HEK293 (cell line): ENCODE data around the gene C14orf132.

ENCODE experiments used
- CTCF ChIA-PET: fragments of 350-600 bp; formaldehyde crosslinking; extraction: SDS; loops from one replicate; lab custom pipeline; 2021; ENCODE audit warnings: antibody characterized with exemption; lab: Yijun Ruan, JAX
- POLR2A ChIA-PET: fragments of 300-600 bp; formaldehyde crosslinking; extraction: SDS; loops from one replicate; lab custom pipeline; 2020; ENCODE audit warnings: antibody characterized with exemption, inconsistent platforms; lab: Yijun Ruan, JAX
- H3K27ac ChIP-seq: fragments of 200-500 bp; sonication (Bioruptor generic); 2 replicates; pipeline ENCODE4 v1.5.1; 2014; ENCODE audit warnings: low read depth, low read length, control low read depth, inconsistent platforms; ENCODE audit errors: extremely low read depth
- H3K36me3 ChIP-seq, 2 experiments: fragments of 200-500 bp in 1 of 2; sonication (Bioruptor generic) in 1 of 2; 1 replicate in 1 of 2; 2 replicates in 1 of 2; pipeline ENCODE4 v1.5.1; 2014 to 2017; ENCODE audit warnings: inconsistent platforms in 2 of 2, low read length in 2 of 2; ENCODE audit not compliant: control insufficient read depth in 2 of 2, insufficient read depth in 1 of 2
- H3K4me1 ChIP-seq: fragments of 200-500 bp; sonication (Bioruptor generic); 2 replicates; pipeline ENCODE4 v1.5.1; 2014; ENCODE audit warnings: mild to moderate bottlenecking, low read length, inconsistent platforms; ENCODE audit not compliant: control insufficient read depth, insufficient read depth
- H3K4me3 ChIP-seq: 2 replicates; pipeline ENCODE4 v1.5.1; 2011; ENCODE audit warnings: low read depth, mild to moderate bottlenecking, control low read depth, low read length, moderate library complexity
- H3K9me3 ChIP-seq: fragments of 200-500 bp; sonication (Bioruptor generic); 2 replicates; pipeline ENCODE4 v1.5.1; 2014; ENCODE audit warnings: low read depth, low read length, inconsistent platforms; ENCODE audit not compliant: control insufficient read depth, insufficient read depth
- EGR2 ChIP-seq: fragments of 450-650 bp; formaldehyde crosslinking; IDR thresholded peaks from 2 replicates; pipeline ENCODE4 v1.5.1; 2016; ENCODE audit warnings: low read depth, missing biosample characterization, missing genetic modification characterization
- GLIS2 ChIP-seq: fragments of 450-650 bp; formaldehyde crosslinking; IDR thresholded peaks from 2 replicates; pipeline ENCODE4 v1.5.1; 2016; ENCODE audit warnings: missing biosample characterization, missing genetic modification characterization
- MZF1 ChIP-seq: fragments of 450-650 bp; formaldehyde crosslinking; IDR thresholded peaks from 2 replicates; pipeline ENCODE4 v1.5.1; 2017; ENCODE audit warnings: missing biosample characterization, missing genetic modification characterization, borderline replicate concordance
- SCRT2 ChIP-seq: fragments of 450-650 bp; formaldehyde crosslinking; IDR thresholded peaks from 2 replicates; pipeline ENCODE4 v1.5.1; 2016; ENCODE audit warnings: missing biosample characterization, missing genetic modification characterization
- TCF7L2 ChIP-seq: IDR thresholded peaks from 2 replicates; pipeline ENCODE4 v1.6.1; 2011; ENCODE audit warnings: low read depth, mild to moderate bottlenecking, inconsistent platforms, low read length, moderate library complexity, borderline replicate concordance
- ZBTB48 ChIP-seq: fragments of 450-650 bp; formaldehyde crosslinking; IDR thresholded peaks from 2 replicates; pipeline ENCODE4 v1.5.1; 2016; ENCODE audit warnings: missing biosample characterization, missing genetic modification characterization
- ZBTB7A ChIP-seq: fragments of 450-650 bp; formaldehyde crosslinking; IDR thresholded peaks from 2 replicates; pipeline ENCODE4 v1.5.1; 2016; ENCODE audit warnings: low read depth, missing biosample characterization, missing genetic modification characterization
- ZFHX2 ChIP-seq: fragments of 450-650 bp; formaldehyde crosslinking; conservative IDR thresholded peaks from 2 replicates; pipeline ENCODE4 v1.5.1; 2016; ENCODE audit warnings: missing biosample characterization, missing genetic modification characterization
- ZIC2 ChIP-seq: fragments of 450-650 bp; formaldehyde crosslinking; IDR thresholded peaks from 2 replicates; pipeline ENCODE4 v1.5.1; 2016; ENCODE audit warnings: missing biosample characterization, missing genetic modification characterization
- ZNF169 ChIP-seq: fragments of 450-650 bp; formaldehyde crosslinking; IDR thresholded peaks from 2 replicates; pipeline ENCODE4 v1.5.1; 2016; ENCODE audit warnings: missing biosample characterization, missing genetic modification characterization
- ZNF311 ChIP-seq: fragments of 450-650 bp; formaldehyde crosslinking; IDR thresholded peaks from 2 replicates; pipeline ENCODE4 v1.5.1; 2017; ENCODE audit warnings: missing biosample characterization, missing genetic modification characterization, borderline replicate concordance
- ZNF426 ChIP-seq: fragments of 450-650 bp; formaldehyde crosslinking; IDR thresholded peaks from 2 replicates; pipeline ENCODE4 v1.5.1; 2017; ENCODE audit warnings: missing biosample characterization, missing genetic modification characterization, mild to moderate bottlenecking, inconsistent platforms, moderate library complexity
- ZNF544 ChIP-seq: fragments of 450-650 bp; formaldehyde crosslinking; IDR thresholded peaks from 2 replicates; pipeline ENCODE4 v1.5.0; 2017; ENCODE audit warnings: missing biosample characterization, missing genetic modification characterization
- ZNF596 ChIP-seq: fragments of 450-650 bp; IDR thresholded peaks from 2 replicates; pipeline ENCODE4 v1.5.0; 2018; ENCODE audit warnings: missing biosample characterization, mild to moderate bottlenecking, missing genetic modification characterization, moderate library complexity
- ZNF610 ChIP-seq: fragments of 450-650 bp; formaldehyde crosslinking; IDR thresholded peaks from 2 replicates; pipeline ENCODE4 v1.5.1; 2016; ENCODE audit warnings: missing biosample characterization, missing genetic modification characterization, borderline replicate concordance
- ZNF837 ChIP-seq: fragments of 450-650 bp; formaldehyde crosslinking; IDR thresholded peaks from 2 replicates; pipeline ENCODE4 v1.5.1; 2016; ENCODE audit warnings: missing biosample characterization, missing genetic modification characterization
- ZXDB ChIP-seq: fragments of 450-650 bp; formaldehyde crosslinking; IDR thresholded peaks from 2 replicates; pipeline ENCODE4 v1.5.1; 2016; ENCODE audit warnings: missing biosample characterization, missing genetic modification characterization
- TF ChIP-seq, protein P1 (sequence below): fragments of 450-650 bp; formaldehyde crosslinking; IDR thresholded peaks from 2 replicates; pipeline ENCODE4 v1.5.1; 2017; ENCODE audit warnings: missing biosample characterization, missing genetic modification characterization
- TF ChIP-seq, protein P2 (sequence below): fragments of 450-650 bp; formaldehyde crosslinking; IDR thresholded peaks from 2 replicates; pipeline ENCODE4 v1.5.1; 2016; ENCODE audit warnings: missing biosample characterization, missing genetic modification characterization
- TF ChIP-seq, protein P3 (sequence below): fragments of 450-650 bp; formaldehyde crosslinking; IDR thresholded peaks from 2 replicates; pipeline ENCODE4 v1.5.1; 2016; ENCODE audit warnings: missing biosample characterization, missing genetic modification characterization, low read depth

Gene C14orf132

DNA sequence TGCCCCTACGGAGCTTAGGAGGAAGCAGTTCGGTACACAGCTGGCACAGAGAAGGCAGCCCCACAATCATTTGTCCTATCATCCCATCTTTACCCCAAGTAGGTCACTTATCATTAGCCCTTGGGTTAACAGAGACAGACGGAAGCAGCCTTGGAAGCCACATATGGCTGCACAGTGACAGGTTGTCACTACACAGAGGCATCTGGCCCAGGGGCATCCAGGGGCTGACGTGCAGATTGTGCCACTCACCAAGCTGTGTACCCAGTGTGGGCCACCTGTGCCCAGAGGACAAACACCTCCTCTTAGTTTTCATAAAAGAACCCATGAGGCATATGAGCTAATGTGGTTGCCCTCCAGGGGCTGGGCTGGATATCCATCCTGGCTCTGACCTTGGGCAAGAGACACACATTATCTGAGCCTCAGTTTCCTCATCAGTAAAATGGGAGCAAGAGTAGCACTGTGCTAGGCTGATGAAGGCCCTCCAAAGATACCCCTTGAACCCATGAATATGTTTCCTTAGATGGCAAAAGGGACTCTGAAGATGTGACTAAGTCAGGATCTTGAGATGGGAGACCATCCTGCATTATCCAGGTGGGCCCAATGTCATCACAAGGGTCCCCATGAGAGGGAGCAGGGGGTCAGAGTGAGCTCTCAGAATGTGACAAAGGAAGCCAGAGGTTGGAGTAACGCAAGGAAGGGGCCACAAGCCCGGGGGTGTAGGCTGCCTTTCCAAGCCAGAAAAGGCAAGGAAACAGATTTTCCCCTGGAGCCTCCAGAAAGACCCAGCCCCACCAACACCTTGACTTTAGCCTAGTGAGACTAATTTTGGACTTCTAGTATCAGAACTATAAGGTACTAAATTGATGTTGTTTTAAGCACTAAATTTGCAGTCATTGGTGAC, 64.6 kb downstream of the C14orf132 start:
- TF ChIP-seq MZF1 (tag by site-specific recombination) (no peak), ZNF544 (tag by site-specific recombination) (no peak), ZNF311 (no peak), ZNF610 (tag by site-specific recombination) (no peak), TCF7L2 (no peak), ZNF837 (tag by site-specific recombination) (no peak), ZXDB (tag by site-specific recombination) (no peak), SCRT2 (tag by site-specific recombination) (no peak)
- TF ChIP-seq, protein P1, sequence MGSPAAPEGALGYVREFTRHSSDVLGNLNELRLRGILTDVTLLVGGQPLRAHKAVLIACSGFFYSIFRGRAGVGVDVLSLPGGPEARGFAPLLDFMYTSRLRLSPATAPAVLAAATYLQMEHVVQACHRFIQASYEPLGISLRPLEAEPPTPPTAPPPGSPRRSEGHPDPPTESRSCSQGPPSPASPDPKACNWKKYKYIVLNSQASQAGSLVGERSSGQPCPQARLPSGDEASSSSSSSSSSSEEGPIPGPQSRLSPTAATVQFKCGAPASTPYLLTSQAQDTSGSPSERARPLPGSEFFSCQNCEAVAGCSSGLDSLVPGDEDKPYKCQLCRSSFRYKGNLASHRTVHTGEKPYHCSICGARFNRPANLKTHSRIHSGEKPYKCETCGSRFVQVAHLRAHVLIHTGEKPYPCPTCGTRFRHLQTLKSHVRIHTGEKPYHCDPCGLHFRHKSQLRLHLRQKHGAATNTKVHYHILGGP (tag by site-specific recombination): no peak
- TF ChIP-seq, protein P2, sequence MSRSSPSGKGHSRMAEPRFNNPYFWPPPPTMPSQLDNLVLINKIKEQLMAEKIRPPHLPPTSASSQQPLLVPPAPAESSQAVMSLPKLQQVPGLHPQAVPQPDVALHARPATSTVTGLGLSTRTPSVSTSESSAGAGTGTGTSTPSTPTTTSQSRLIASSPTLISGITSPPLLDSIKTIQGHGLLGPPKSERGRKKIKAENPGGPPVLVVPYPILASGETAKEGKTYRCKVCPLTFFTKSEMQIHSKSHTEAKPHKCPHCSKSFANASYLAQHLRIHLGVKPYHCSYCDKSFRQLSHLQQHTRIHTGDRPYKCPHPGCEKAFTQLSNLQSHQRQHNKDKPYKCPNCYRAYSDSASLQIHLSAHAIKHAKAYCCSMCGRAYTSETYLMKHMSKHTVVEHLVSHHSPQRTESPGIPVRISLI: no peak
- ChIA-PET POLR2A (no interaction called here), CTCF (interaction anchor here (1.3 to 4.6 kb wide), 2 partner anchors 105 to 172 kb away, joined by 7 to 165 read pairs; no protein-coding TSS in a partner anchor)
- Histone ChIP-seq H3K9me3 (no peaks in the 10 kb centered on the region), H3K4me3 (no peak overlapping the region), H3K27ac (no peak overlapping the region), H3K36me3 (no peaks in the 10 kb centered on the region), H3K4me1 (no peaks in the 10 kb centered on the region)

DNA sequence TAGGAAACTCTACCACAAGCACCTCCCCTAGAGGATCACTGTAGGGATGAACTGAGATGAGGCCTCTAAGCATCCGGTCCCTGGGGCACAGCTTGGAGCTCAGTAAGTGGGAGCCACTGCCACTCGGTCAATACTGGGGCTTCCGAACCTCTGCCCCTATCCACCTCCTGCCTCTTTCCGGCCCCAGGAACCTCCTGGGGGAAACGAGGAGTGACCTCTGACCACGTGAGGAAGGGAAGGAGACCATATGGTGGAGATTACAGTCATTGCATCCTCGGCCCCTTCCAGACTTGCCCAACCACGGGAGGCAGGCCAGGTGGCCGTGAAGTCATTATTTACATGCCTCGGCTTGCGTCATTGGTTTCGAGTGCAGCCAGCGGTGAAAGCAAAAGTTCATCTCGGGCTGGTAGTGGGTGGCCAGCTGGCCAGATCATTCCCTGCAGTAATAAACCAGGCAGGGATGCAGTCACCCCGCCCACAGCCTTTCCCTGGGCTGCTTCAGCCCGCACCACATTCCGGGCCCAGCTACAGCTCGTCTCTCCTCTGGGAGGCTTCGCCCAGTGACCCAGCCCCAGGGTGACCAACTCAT, 65.4 kb downstream of the C14orf132 start:
- no peak overlapping the region for H3K4me3 ChIP-seq
- POLR2A ChIA-PET: no interaction called here
- H3K36me3 ChIP-seq: no peaks in the 10 kb centered on the region
- TF ChIP-seq ZFHX2 (peak; percentile 68), EGR2 (tag by site-specific recombination) (peak; percentile 71), ZIC2 (peak; percentile 6; the same call in 1 of the 2 replicates), ZNF426 (no peak), ZNF169 (no peak), ZBTB48 (tag by site-specific recombination) (no peak), GLIS2 (no peak), ZNF596 (tag by site-specific recombination) (no peak), ZBTB7A (tag by site-specific recombination) (no peak)
- TF ChIP-seq, protein P3, sequence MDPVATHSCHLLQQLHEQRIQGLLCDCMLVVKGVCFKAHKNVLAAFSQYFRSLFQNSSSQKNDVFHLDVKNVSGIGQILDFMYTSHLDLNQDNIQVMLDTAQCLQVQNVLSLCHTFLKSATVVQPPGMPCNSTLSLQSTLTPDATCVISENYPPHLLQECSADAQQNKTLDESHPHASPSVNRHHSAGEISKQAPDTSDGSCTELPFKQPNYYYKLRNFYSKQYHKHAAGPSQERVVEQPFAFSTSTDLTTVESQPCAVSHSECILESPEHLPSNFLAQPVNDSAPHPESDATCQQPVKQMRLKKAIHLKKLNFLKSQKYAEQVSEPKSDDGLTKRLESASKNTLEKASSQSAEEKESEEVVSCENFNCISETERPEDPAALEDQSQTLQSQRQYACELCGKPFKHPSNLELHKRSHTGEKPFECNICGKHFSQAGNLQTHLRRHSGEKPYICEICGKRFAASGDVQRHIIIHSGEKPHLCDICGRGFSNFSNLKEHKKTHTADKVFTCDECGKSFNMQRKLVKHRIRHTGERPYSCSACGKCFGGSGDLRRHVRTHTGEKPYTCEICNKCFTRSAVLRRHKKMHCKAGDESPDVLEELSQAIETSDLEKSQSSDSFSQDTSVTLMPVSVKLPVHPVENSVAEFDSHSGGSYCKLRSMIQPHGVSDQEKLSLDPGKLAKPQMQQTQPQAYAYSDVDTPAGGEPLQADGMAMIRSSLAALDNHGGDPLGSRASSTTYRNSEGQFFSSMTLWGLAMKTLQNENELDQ (tag by site-specific recombination): no peak
- TF ChIP-seq, all 188 proteins: peak for 3
- Histone ChIP-seq H3K4me1 (no peaks in the 10 kb centered on the region), H3K27ac (no peak overlapping the region), H3K9me3 (no peaks in the 10 kb centered on the region)
- CTCF ChIA-PET: interaction anchor here (0.7 to 1.3 kb wide), 3 partner anchors 83 to 143 kb away, joined by 3 to 7 read pairs (median 3); no protein-coding TSS in a partner anchor
